Midbrain (tissue), 1 donor: Measurements from ENCODE around the gene EDRF1.

ENCODE experiments used
- DNase-seq: peaks from one replicate; lab custom pipeline; 2025; lab: John Stamatoyannopoulos, UW

EDRF1 gene

DNA sequence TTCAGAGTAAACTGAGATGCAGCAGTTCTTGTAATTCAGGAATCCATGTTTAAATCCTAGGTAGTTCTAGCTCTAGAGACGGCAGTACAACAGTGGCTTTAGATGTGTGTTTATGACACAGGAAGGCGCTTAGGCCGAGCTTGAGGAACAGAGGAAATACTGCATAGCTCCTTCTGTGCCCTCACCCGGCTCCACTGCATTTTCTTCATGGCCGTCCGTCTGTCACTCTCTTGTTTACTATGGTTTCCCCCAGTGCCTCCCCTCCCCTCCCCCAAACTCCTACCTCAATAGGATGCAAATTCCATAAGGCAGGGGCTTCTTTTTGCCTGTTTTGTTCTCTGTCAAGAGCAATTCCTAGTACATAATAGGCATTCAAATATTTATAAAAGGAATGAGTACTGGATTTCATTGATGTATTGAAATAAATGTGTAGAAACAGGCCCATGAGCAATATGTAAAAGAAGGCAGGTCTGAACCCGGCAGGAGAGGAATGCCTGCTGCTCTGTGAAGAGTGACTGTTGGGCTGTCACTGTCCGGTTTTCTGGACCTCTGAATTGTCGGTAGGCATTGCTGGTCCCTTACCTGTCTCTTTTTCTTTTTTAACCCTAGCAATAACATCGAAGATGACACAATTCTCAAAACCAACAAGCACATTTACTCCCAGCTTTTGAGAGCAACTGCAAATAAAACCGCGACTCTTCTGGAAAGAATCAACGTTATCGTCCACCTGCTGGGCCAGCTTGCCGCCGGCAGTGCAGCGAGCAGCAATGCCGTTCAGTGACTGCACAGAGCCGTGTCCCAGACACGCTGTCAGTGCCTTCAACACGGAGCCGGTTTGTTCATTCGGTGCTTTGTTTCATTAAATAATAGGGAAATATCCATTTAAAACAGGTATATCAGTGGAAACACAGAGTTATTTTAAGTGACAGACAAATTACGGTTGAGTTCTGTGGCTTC, 43.5 kb downstream of the EDRF1 start:
- DNase-seq = no peak

DNA sequence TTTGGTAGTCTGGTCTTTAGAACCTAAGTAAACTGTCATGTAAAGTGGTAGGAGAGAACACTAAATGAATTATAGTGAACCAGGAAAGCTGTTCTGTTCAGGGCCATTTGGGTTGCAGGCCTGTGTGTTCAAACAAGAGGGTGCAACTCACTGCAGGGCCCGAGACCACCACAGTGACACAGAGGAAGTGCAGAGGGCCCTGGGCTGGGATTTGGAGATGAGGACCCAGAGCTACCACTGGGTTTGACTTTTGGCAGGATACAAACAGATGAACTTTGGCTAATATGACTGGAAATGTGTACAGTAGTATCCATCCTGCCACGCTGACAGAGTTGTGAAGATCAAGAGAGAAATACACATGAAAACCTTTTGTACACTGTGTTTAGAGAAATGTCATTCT, 46.3 kb downstream of the EDRF1 start:
- no peak for DNase-seq

- DNase-seq = no peak
These were observed 47.0 kb downstream of the EDRF1 start for GRCh38 chr10:125766511-125766910.

- DNase-seq = peak; percentile 12
These were observed 48.8 kb downstream of the EDRF1 start for GRCh38 chr10:125768219-125768855.

GRCh38 chr10:125769175-125769574, 49.7 kb downstream of the EDRF1 start:
- no peak for DNase-seq

DNA sequence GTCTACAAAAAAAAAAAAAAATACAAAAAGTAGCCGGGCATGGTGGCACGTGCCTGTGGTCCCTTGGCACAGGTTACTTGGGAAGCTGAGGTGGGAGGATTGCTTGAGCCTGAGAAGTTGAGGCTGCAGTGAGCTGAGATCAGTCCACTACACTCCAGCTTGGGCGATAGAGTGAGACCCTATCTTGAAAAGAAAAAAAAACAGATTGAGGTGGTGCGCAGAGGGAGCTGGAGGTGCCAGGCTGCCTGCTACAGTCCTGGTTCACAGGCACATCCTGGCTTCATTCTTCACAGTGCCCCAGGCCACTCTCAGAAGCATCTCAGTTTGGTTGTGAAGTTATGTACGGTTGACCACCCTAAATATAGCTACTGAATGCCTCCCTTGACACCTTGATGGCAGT, 51.3 kb downstream of the EDRF1 start:
- DNase-seq = no peak

- no peak for DNase-seq
These were observed 52.8 kb downstream of the EDRF1 start for GRCh38 chr10:125772112-125772863.

DNA sequence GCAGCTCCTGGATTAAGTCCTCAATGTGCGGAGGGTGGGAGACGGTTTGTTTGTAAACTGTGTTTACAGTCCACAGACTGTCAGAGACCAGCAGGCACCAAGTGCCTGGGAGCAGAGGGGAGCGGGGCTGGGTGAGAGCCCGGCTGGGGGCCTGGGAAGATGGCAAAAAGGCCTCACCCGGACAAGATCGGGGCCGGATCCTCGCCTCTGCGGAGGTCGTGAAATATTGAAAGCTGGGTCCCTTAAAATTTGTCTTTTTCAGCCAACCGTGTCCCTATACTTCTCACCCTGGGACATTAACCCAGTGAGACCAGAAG, 53.3 kb downstream of the EDRF1 start:
- DNase-seq = no peak

DNA sequence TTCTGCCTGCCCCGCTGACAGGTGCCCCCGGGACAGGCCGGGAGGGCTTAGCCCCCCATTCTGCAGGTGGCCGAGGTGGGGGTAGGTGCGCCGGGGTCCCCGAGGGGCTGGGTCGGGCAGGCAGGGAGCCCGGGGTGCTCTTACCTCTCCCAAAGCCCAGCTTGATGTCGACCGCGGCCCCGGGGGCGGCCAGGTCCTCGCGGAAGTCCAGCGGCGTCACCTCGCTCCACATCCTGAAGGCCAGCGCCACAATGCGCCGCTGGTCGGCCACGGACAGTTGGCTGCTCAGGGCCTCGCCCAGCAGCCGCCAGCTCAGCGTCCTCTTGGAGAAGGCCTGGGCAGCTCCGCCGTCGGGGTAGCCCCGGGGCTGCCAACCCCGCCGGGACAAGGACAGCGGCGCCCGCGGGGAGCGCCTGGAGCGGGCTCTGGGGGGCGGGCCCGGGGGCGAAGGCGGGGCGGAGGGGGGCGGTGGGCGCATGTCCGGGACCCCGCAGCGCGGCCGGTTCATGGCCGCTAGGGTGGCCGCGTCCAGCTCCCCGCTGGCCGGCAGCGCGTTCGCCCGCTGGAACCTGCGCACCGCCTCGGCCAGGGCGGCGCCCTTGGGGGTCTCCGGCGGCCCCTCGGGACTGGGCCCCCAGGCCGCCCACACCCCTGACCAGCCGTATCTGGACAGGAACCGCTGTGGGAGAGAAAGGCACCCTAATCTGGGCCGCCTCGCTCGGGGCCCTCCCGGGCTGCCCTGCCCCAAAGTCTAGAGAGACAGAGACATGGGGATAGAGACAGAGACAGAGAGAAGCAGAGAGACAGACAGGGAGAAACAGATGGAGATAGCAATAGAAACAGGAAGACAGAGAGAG, 54.4 kb downstream of the EDRF1 start:
- no peak for DNase-seq

DNA sequence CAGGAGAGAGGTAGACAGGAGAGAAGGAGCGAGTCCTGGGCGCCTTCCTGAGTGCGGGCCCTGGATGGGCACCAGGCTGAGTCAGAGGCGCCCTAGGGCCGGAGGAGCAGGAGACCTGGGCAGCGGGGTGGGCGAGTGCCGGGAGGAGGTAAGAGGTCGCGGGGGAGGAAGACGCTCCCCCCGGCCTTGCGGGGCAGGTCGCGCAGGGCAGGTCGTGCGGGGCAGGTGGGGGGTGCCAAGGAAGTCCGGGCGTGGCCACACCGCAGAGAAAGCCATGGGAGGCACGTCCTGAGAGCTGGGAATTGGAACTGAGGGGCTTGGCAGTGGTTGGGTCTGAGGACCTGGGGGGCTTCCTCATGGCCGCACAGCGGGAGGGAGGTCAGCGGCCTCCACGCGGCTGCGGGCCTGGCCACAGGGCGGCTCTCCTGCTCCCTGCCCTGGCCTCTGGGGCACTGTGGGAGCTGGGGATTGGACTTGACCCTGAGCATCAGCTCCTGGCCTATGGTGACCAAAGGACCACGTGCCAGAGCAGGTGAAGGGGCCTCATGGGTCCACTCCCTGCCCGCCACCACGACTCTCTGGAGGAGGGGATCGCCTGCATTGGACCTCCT, 55.2 kb downstream of the EDRF1 start:
- DNase-seq = no peak

- no peak for DNase-seq
These were observed 56.1 kb downstream of the EDRF1 start, which contains the start of gene MMP21 for GRCh38 chr10:125775491-125776106. TSS of gene MMP21 (minus strand) at chr10:125775821. CDS start at chr10:125775821, 0 bp downstream.

DNA sequence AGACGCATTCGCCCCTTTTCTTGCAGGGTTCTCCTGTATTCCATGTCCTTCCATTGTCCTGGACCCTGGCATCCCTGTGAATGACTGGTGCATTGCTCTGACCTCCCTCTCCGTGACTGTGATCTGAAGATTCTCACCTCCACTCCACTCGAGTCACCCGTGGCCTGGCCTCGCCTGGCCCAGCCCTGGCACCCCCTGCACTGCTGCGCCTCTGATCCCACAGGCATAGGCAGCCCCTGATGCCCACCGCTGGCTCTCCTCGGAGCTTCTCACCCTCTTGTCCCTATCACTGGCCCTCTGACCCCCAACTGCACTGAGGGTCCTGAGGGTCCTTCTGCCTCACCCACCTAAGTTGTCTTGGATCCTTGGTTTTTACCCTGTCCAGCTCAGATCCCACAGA, 58.3 kb downstream of the EDRF1 start:
- DNase-seq = no peak

DNA sequence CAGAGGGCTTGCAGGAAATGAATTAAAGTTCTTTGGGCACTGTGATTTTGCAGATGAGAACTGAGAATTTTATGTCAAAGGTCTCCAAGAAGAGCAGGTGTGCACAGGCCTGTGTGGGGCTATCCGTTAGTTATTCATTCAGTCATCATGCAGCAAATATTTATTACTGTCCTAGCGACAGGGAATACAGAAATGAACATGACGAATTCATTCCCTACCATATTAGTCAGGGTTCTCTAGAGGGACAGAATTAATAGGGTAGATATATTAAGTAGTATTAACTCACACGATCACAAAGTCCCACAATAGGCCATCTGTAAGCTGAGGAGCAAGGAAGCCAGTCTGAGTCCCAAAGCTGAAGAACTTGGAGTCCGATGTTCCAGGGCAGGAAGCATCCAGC, 59.0 kb downstream of the EDRF1 start:
- no peak for DNase-seq

DNA sequence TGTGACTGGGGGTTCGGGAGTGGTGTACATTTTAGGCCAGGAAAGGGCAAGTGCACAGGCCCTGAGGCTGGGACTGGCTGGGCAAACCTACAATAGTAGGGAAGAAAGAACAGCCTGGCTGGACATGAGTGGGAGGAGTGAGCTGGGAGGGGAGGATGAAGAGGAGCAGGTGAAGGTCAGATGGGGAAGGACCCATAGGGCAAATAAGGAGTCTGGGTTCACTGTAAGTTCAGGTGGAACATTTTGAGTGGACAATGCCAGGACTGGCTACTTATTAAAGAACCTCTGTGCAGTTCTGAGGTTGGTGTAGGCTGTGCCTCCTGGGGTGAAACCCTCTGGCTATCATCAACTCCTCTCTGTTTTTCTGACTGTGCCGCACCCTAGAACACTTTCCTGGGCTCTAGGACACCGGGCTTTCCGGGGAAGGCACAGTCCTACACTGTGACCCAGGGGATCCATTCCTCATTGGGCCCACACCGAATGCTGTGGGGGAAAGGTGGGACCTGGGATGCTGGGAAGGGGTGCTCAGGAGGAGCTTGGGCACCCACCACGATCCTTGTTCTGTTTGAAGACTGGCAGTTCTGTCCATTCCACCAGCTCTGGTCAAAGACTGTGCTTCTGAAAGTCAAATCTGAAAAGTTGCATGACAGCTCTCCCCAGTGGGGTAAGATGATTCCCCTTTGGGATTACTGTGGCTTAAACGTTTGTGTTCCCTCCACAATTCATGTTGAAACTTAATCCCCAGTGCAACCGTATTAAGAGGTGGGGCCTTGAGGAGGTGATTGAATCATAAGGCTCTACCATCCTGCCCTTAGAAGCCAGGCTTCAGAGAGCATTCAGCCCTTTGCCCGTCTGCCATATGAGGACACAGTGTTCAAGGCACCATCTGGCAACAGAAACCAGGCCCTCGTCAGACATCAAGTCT, 60.2 kb downstream of the EDRF1 start:
- no peak for DNase-seq

GRCh38 chr10:125781374-125781773, 61.9 kb downstream of the EDRF1 start:
- no peak for DNase-seq

GRCh38 chr10:125782054-125782453, 62.5 kb downstream of the EDRF1 start:
- no peak for DNase-seq

GRCh38 chr10:125782616-125783015, 63.1 kb downstream of the EDRF1 start:
- no peak for DNase-seq

- DNase-seq = no peak
These were observed 63.9 kb downstream of the EDRF1 start for GRCh38 chr10:125783408-125783807.

- no peak for DNase-seq
These were observed 64.4 kb downstream of the EDRF1 start for GRCh38 chr10:125783957-125784356.

DNA sequence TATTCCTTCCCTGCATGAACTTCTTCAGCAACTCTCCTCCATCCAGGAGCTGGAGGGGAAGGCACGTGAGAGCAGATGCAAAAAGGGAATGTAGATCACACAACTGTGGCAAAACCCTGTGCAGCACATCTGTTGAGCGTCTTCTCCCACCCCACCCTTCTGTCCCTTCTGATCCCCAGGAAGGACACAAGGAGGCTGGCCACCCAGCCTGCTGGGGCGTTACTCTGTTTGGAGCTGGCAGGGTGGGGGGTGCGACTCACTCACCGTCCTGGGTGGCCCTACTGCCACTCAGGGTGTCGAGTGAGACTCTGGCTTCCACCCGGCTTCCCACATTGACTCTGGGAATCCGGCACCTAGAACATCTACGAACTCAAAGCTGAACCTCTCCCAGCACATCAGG, 66.3 kb downstream of the EDRF1 start:
- no peak for DNase-seq
